H1 (cell line): ENCODE results near the gene TCF20. TPM values are rescaled to one million over a fixed set of nuclear protein-coding genes. Genes with fewer than 3 reads are reported as not detected.
A peak's percentile ranks its signal among the peaks of the same experiment; 100 is the strongest.

Source experiments
- ASH2L ChIP-seq: fragments of 200-600, 300-600 bp; sonication (generic); IDR thresholded peaks from one replicate; pipeline ENCODE4 v1.7.1; 2017; ENCODE audit warnings: low read length
- ATF2 ChIP-seq: IDR thresholded peaks from 2 replicates; pipeline ENCODE4 v1.6.1; 2012; ENCODE audit warnings: low read length, inconsistent platforms
- BRCA1 ChIP-seq: IDR thresholded peaks from 2 replicates; pipeline ENCODE4 v1.6.1; 2012; ENCODE audit warnings: low read depth, low read length, improper control_type of control experiment
- CEBPB ChIP-seq: IDR thresholded peaks from 2 replicates; pipeline ENCODE4 v1.6.1; 2012; ENCODE audit warnings: low read depth, low read length
- CTBP2 ChIP-seq: IDR thresholded peaks from 2 replicates; pipeline ENCODE4 v1.7.0; 2011; ENCODE audit warnings: borderline replicate concordance, mild to moderate bottlenecking, moderate library complexity, mixed read lengths, low read length; ENCODE audit not compliant: insufficient read depth, insufficient read length
- EGR1 ChIP-seq: IDR thresholded peaks from 2 replicates; pipeline ENCODE4 v1.6.1; 2011; ENCODE audit warnings: low read depth, low read length, borderline replicate concordance
- GABPA ChIP-seq: IDR thresholded peaks from 2 replicates; pipeline ENCODE4 v1.6.1; 2011; ENCODE audit warnings: mild to moderate bottlenecking, low read length, moderate library complexity, borderline replicate concordance; ENCODE audit not compliant: insufficient read depth
- HDAC6 ChIP-seq: IDR thresholded peaks from one replicate; pipeline ENCODE4 v1.7.1; 2012; ENCODE audit warnings: low read depth, mild to moderate bottlenecking, inconsistent platforms, low read length, moderate library complexity
- JUND ChIP-seq: IDR thresholded peaks from 2 replicates; pipeline ENCODE4 v1.6.1; 2011; ENCODE audit warnings: mild to moderate bottlenecking, improper control_type of control experiment, low read length
- KDM1A ChIP-seq: fragments of 200-600, 300-600 bp; sonication (generic); IDR thresholded peaks from 2 replicates; pipeline ENCODE4 v1.7.1; 2016; ENCODE audit warnings: mild to moderate bottlenecking, low read length, borderline replicate concordance
- KDM5A ChIP-seq: fragments of 200-600 bp; IDR thresholded peaks from 2 replicates; pipeline ENCODE4 v1.7.1; 2012; ENCODE audit warnings: mild to moderate bottlenecking, low read length, inconsistent platforms, mixed read lengths
- MAFK ChIP-seq: IDR thresholded peaks from 2 replicates; pipeline ENCODE4 v1.6.1; 2012; ENCODE audit warnings: low read depth, mild to moderate bottlenecking, improper control_type of control experiment, low read length
- NANOG ChIP-seq: IDR thresholded peaks from 2 replicates; pipeline ENCODE4 v1.6.1; 2011; ENCODE audit warnings: low read length, low read depth, mild to moderate bottlenecking, inconsistent platforms; ENCODE audit not compliant: insufficient read depth, poor library complexity, severe bottlenecking
- NRF1 ChIP-seq: IDR thresholded peaks from 2 replicates; pipeline ENCODE4 v1.6.1; 2011; ENCODE audit warnings: mild to moderate bottlenecking, low read depth, low read length, improper control_type of control experiment
- POU5F1 ChIP-seq: IDR thresholded peaks from 2 replicates; pipeline ENCODE4 v1.6.1; 2011; ENCODE audit warnings: low read depth, mild to moderate bottlenecking, low read length, moderate library complexity
- RAD21 ChIP-seq, 2 experiments: IDR thresholded peaks in 1 of 2; conservative IDR thresholded peaks in 1 of 2; 2 replicates each; pipeline ENCODE4 v1.6.1; 2011; ENCODE audit warnings: low read depth in 2 of 2, low read length in 2 of 2, improper control_type of control experiment in 1 of 2, inconsistent platforms in 1 of 2, mild to moderate bottlenecking in 1 of 2, moderate library complexity in 1 of 2
- RBBP5 ChIP-seq: IDR thresholded peaks from 2 replicates; pipeline ENCODE4 v1.7.1; 2012; ENCODE audit warnings: low read depth, mild to moderate bottlenecking, inconsistent platforms, low read length, moderate library complexity, borderline replicate concordance
- SP1 ChIP-seq: IDR thresholded peaks from 2 replicates; pipeline ENCODE4 v1.6.1; 2011; ENCODE audit warnings: low read depth, low read length
- SP2 ChIP-seq: IDR thresholded peaks from 2 replicates; pipeline ENCODE4 v1.6.1; 2012; ENCODE audit warnings: mild to moderate bottlenecking, low read length, inconsistent platforms
- SP4 ChIP-seq: IDR thresholded peaks from 2 replicates; pipeline ENCODE4 v1.6.1; 2012; ENCODE audit warnings: low read length, inconsistent platforms
- SRF ChIP-seq: IDR thresholded peaks from 2 replicates; pipeline ENCODE4 v1.6.1; 2011; ENCODE audit warnings: mild to moderate bottlenecking, low read depth, low read length, moderate library complexity
- YY1 ChIP-seq: IDR thresholded peaks from 2 replicates; pipeline ENCODE4 v1.6.1; 2011; ENCODE audit warnings: low read depth, mild to moderate bottlenecking, low read length
- polyA plus RNA-seq, 7 experiments: library from polyadenylated mRNA; depleted of rRNA in 3 of 7; stranded (reverse) in 5 of 7; unstranded in 2 of 7; fragments of >200 nt in 5 of 7; fragments of 200-250 nt in 2 of 7; gene quantifications; 1 replicate in 5 of 7; 2 replicates in 1 of 7; 4 replicates in 1 of 7; pipeline versions ENCODE4 v1.2.1 to v1.2.3, GENCODE V29; 2011 to 2013; ENCODE audit warnings: missing spikeins in 2 of 7, mixed read lengths in 2 of 7
- total RNA-seq: library from RNA; stranded (reverse); fragmentation: NEBNext Ultra II Directional; extraction: Animal tissue kit (Norgen Biotek cat#: 25700); gene quantifications from 2 replicates; pipeline ENCODE4 v1.2.1, GENCODE V29; 2021

Gene TCF20
- total and polyA plus RNA-seq, 2 of the 8 experiments (the other 6 are each of a cell fraction or from before 2014, with no cell fraction given): 22.0 to 79.8 TPM

- TF ChIP-seq JUND (no peak), RAD21 (IDR thresholded peaks at IDR 0.05 in 1 of 2, conservative IDR thresholded peaks at IDR 0.05 in 1 of 2; ENCODE audit: low read depth in 2 of 2, low read length in 2 of 2) (peak; percentile 2 to 33; a peak in 2 of 4 replicates), NANOG (no peak), SP4 (peak; percentile 78; the same call in 1 of the 2 replicates), KDM1A (no peak), NRF1 (no peak), MAFK (no peak), SP1 (no peak), RBBP5 (no peak), CEBPB (no peak), SP2 (no peak), EGR1 (no peak), ASH2L (no peak), YY1 (peak; percentile 54; the same call in 1 of the 2 replicates), POU5F1 (no peak), KDM5A (no peak), BRCA1 (no peak), HDAC6 (no peak), SRF (no peak), GABPA (peak; percentile 81; the same call in 1 of the 2 replicates), ATF2 (no peak), CTBP2 (no peak)
Observed at GRCh38 chr22:42294034-42294985, 23.9 kb upstream of the TCF20 start (continued).
